Activated naive CD4-positive, alpha-beta T cell treated with anti-CD3 and anti-CD28 coated beads, Interleukin-2, amount 10 ng/mL, durations not matched to agents 7 days and 5 days (primary cell): ENCODE data around the gene SPCS2.

Experiments used
- CTCF ChIA-PET: fragments of 350-600 bp; sonication (Branson Sonifier 250); formaldehyde crosslinking; loops from one replicate; lab custom pipeline; 2021; ENCODE audit warnings: antibody characterized with exemption; lab: Charles Lee
- DNase-seq: peaks from one replicate; pipeline ENCODE4 v3.0.0-alpha.2; 2020
- H3K27ac Mint-ChIP-seq: one replicate; pipeline ENCODE4 v1.8.0; 2021; ENCODE audit warnings: mild to moderate bottlenecking, moderate library complexity, mixed read lengths
- H3K27me3 Mint-ChIP-seq: one replicate; pipeline ENCODE4 v1.8.0; 2021; ENCODE audit warnings: mild to moderate bottlenecking, mixed read lengths
- H3K36me3 Mint-ChIP-seq: one replicate; pipeline ENCODE4 v1.8.0; 2021; ENCODE audit warnings: mixed read lengths
- H3K4me1 Mint-ChIP-seq: one replicate; pipeline ENCODE4 v1.8.0; 2021; ENCODE audit warnings: mixed read lengths
- H3K4me3 Mint-ChIP-seq: one replicate; pipeline ENCODE4 v1.8.0; 2021; ENCODE audit warnings: mild to moderate bottlenecking, moderate library complexity, mixed read lengths
- H3K9me3 Mint-ChIP-seq: one replicate; pipeline ENCODE4 v1.8.0; 2021; ENCODE audit warnings: mixed read lengths

Gene SPCS2

DNA sequence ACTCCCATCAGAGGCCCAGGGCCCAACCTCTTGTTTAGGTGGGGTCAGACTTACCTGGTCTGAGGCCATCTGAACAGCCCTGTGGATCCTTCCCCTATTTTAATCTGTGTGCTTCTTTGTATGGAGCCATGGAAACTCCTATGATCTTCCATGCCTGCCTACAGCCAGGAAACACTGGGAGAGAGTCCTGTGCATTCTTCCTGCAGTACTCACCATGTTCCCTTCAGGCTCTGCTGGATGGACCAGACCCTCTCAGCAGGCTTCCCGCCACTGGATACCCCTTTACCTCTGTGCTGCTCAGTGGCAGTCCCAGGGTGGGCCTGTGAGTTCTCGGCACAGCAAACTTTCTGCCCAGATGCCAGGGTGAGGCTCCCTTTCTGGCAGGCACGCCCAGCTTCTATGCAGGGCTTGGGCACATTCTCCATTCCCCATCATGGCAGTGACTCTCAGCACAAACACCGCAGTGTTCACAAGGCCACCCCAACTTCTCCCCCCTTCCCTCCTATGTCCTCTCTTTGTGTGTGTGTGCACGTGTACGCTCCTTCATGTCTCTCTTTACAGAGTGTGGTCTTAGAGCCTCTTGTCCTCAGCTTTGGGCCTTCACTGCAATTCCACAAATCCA, 74.5 kb downstream of the SPCS2 start:
- Mint-ChIP-seq H3K27ac (no peak overlapping the region), H3K36me3 (peaks cover 3% of the 10 kb centered on the region), H3K4me1 (no peaks in the 10 kb centered on the region), H3K4me3 (no peak overlapping the region), H3K9me3 (peaks cover 3% of the 10 kb centered on the region), H3K27me3 (no peaks in the 10 kb centered on the region)
- DNase-seq, result no peak
- CTCF ChIA-PET, result interaction anchor here (0.9 to 8.0 kb wide), 20 partner anchors 8 to 248 kb away, joined by 3 to 66 read pairs (median 8); partner anchors contain the start of gene NEU3

DNA sequence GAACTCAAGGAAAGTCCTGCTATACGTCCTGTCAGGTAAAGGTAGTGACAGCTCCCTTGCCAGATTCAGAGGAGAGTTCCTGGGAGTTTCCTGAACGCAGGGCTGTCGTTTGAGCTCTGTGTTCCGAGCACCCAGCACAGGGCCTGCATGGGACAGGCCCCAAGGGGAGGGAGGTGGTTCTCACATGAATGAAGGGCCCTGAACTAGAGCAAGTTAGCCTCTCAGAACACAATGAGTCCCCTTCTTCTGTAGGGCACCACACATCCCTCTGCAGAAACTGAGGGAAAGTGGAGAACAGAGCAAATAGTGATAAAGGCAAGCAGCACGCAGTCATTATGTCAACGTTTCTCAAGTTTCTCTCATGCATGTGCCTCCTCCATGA, 75.0 kb downstream of the SPCS2 start:
- no peak overlapping the region for H3K4me3 Mint-ChIP-seq
- no peaks in the 10 kb centered on the region for H3K4me1 Mint-ChIP-seq
- CTCF ChIA-PET, result interaction anchor here (1.0 to 8.0 kb wide), 8 partner anchors 8 to 247 kb away, joined by 3 to 66 read pairs (median 14); partner anchors contain the start of gene NEU3
- H3K9me3 Mint-ChIP-seq, result no peaks in the 10 kb centered on the region
- H3K27ac Mint-ChIP-seq, result no peak overlapping the region
- DNase-seq, result no peak
- no peaks in the 10 kb centered on the region for H3K27me3 Mint-ChIP-seq
- H3K36me3 Mint-ChIP-seq, result no peaks in the 10 kb centered on the region

DNA sequence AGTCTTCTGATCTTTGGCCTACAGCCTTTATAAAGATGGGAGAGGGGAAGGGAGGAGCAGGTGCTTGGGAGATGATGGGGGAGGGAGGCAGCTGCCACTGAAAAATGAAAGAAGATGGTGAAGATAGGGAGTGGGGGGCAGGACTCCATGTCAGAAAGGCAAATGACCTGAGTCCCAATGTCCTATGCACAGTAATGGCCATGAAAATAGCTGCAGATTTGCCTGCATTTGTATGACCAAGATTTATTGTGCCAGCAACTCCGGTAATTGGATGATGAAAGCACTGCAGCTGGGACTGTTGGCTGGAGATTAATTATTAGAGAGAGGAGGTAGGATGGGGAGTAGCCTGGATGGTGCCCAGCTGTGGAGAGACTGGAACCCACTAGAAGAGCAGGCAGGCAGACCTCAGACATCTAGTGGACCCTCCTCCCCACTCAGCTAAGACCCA, 75.7 kb downstream of the SPCS2 start:
- CTCF ChIA-PET, result interaction anchor here (0.7 to 8.0 kb wide), 6 partner anchors 12 to 224 kb away, joined by 3 to 66 read pairs (median 4); no protein-coding TSS in a partner anchor
- H3K36me3 Mint-ChIP-seq, result no peaks in the 10 kb centered on the region
- no peak overlapping the region for H3K27ac Mint-ChIP-seq
- no peak overlapping the region for H3K4me3 Mint-ChIP-seq
- no peaks in the 10 kb centered on the region for H3K27me3 Mint-ChIP-seq
- no peak for DNase-seq
- H3K9me3 Mint-ChIP-seq, result no peaks in the 10 kb centered on the region
- H3K4me1 Mint-ChIP-seq, result no peaks in the 10 kb centered on the region

DNA sequence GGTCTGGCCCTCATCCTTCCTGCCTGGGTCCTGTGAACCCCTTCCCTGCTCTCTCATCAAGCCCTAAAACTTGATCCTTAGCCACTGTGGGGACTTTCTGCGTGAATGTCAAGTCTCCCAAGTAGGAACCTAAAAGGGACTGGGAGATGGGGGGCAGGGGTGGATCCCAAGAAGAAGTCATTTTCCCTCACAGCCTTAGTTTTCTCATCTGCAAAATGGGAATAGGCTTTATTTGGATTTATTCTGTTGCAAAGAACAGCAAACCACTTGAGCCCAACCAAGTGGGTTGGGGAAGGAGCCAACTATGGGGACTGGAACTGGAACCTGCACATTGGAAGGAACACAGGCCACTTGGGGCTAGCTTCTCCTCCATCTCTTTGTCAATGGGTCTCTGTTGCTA, 76.5 kb downstream of the SPCS2 start:
- H3K36me3 Mint-ChIP-seq, result no peaks in the 10 kb centered on the region
- H3K9me3 Mint-ChIP-seq, result no peaks in the 10 kb centered on the region
- no peak overlapping the region for H3K4me3 Mint-ChIP-seq
- no peaks in the 10 kb centered on the region for H3K4me1 Mint-ChIP-seq
- no peak for DNase-seq
- H3K27me3 Mint-ChIP-seq, result no peaks in the 10 kb centered on the region
- CTCF ChIA-PET, result interaction anchor here (0.5 to 8.0 kb wide), 4 partner anchors 13 to 1269 kb away, joined by 3 to 66 read pairs (median 4); no protein-coding TSS in a partner anchor
- no peak overlapping the region for H3K27ac Mint-ChIP-seq

DNA sequence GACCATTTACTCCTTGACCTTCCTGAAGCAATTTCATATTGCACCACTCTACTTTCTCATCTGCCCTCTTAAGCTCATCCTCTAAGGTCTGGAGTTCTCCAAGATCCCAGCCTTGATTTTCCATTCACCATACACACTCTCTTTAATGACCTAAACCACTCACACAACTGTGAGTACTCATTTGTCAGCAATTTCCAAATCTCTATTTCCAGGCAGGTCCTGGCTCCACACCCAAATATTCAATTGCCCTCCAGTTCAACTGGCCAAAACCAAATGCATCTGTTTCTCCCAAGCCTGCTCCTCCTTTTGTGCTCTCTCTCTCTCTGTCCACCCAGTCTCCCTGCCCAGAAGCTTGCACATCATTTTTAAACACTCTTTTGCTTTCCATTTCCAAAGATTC, 79.3 kb downstream of the SPCS2 start:
- no peaks in the 10 kb centered on the region for H3K9me3 Mint-ChIP-seq
- CTCF ChIA-PET, result interaction anchor here (1.4 to 8.0 kb wide), 4 partner anchors 98 to 220 kb away, joined by 4 to 66 read pairs (median 10); no protein-coding TSS in a partner anchor
- no peak overlapping the region for H3K4me3 Mint-ChIP-seq
- H3K27ac Mint-ChIP-seq, result no peak overlapping the region
- peaks cover 4% of the 10 kb centered on the region for H3K27me3 Mint-ChIP-seq
- H3K4me1 Mint-ChIP-seq, result no peaks in the 10 kb centered on the region
- no peak for DNase-seq
- no peaks in the 10 kb centered on the region for H3K36me3 Mint-ChIP-seq
